ENCODE results near the gene NEBL. TPM values are rescaled to one million over a fixed set of nuclear protein-coding genes. Genes with fewer than 3 reads are reported as not detected.
A peak's percentile ranks its signal among the peaks of the same experiment; 100 is the strongest.

The NEBL gene
- total and polyA plus RNA-seq, 4 donors = 19.4 to 74.7 (median 50.1) TPM

- TF ChIP-seq CTCF (IDR thresholded peaks at IDR 0.05; ENCODE audit: control extremely low read depth, extremely low read depth) = no peak
- Histone ChIP-seq H3K4me3 (no peak overlapping the region), H3K9me3 (ENCODE audit: control insufficient read depth in 4 of 4, insufficient read depth in 3 of 4, low read length in 3 of 4) (peaks cover 0 to 2% (median 0%) of the 10 kb centered on the region in 4 donors), H3K27ac (ENCODE audit: low read depth in 1 of 2, low read length in 1 of 2) (no peak overlapping the region), H3K36me3 (ENCODE audit: control insufficient read depth in 4 of 4, insufficient read depth in 4 of 4, low read length in 4 of 4) (peaks cover 0 to 11% (median 9%) of the 10 kb centered on the region in 4 donors), H3K9ac (ENCODE audit: insufficient read depth in 1 of 2, low read length in 2 of 2) (no peak overlapping the region), H3K27me3 (ENCODE audit: control insufficient read depth in 3 of 3, insufficient read depth in 3 of 3, low read length in 2 of 3) (no peaks in the 10 kb centered on the region), H3K4me1 (ENCODE audit: control insufficient read depth in 5 of 5, insufficient read depth in 5 of 5, low read length in 5 of 5) (peaks cover 0 to 4% (median 0%) of the 10 kb centered on the region in 5 donors)
- ATAC-seq (ENCODE audit: insufficient read depth, low FRiP score) = no peak
- DNase-seq = no peak
- 95 to 96% methylated on average over 2 of the region's 2 CpGs for WGBS, 2 donors
Measured at GRCh38 chr10:20853276-20853675, 43.8 kb downstream of the NEBL start.

GRCh38 chr10:20852303-20852702 is 44.8 kb downstream of the NEBL start:
- TF ChIP-seq CTCF (IDR thresholded peaks at IDR 0.05; ENCODE audit: control extremely low read depth, extremely low read depth) = no peak
- 96% methylated on average over 10 of the region's 10 CpGs for WGBS, 2 donors

GRCh38 chr10:20847512-20847911 is 49.6 kb downstream of the NEBL start:
- ATAC-seq (ENCODE audit: insufficient read depth, low FRiP score) (no peak), DNase-seq (peak in 2 of 3 donors; percentile 34 to 64)
- no peak overlapping the region for H3K27ac ChIP-seq (ENCODE audit: low read depth in 1 of 2, low read length in 1 of 2)
- H3K9ac ChIP-seq (ENCODE audit: insufficient read depth in 1 of 2, low read length in 2 of 2) = no peak overlapping the region
- 79 to 80% methylated on average over 2 of the region's 2 CpGs for WGBS, 2 donors
- H3K36me3 ChIP-seq (ENCODE audit: control insufficient read depth in 4 of 4, insufficient read depth in 4 of 4, low read length in 4 of 4) = peaks cover 0 to 13% (median 5%) of the 10 kb centered on the region in 4 donors
- no peak overlapping the region for H3K4me3 ChIP-seq
- no peak for TF ChIP-seq CTCF (IDR thresholded peaks at IDR 0.05; ENCODE audit: control extremely low read depth, extremely low read depth)
- peaks cover 0 to 2% (median 0%) of the 10 kb centered on the region in 4 donors for H3K9me3 ChIP-seq (ENCODE audit: control insufficient read depth in 4 of 4, insufficient read depth in 3 of 4, low read length in 3 of 4)
- no peaks in the 10 kb centered on the region for H3K27me3 ChIP-seq (ENCODE audit: control insufficient read depth in 3 of 3, insufficient read depth in 3 of 3, low read length in 2 of 3)
- H3K4me1 ChIP-seq (ENCODE audit: control insufficient read depth in 5 of 5, insufficient read depth in 5 of 5, low read length in 5 of 5) = peaks cover 0 to 16% (median 0%) of the 10 kb centered on the region in 5 donors

More at GRCh38 chr10:20852303-20852702, 44.8 kb downstream of the NEBL start:
- H3K4me3 ChIP-seq = no peak overlapping the region
- no peak overlapping the region for H3K9ac ChIP-seq (ENCODE audit: insufficient read depth in 1 of 2, low read length in 2 of 2)
- peaks cover 0 to 6% (median 0%) of the 10 kb centered on the region in 5 donors for H3K4me1 ChIP-seq (ENCODE audit: control insufficient read depth in 5 of 5, insufficient read depth in 5 of 5, low read length in 5 of 5)
- H3K27me3 ChIP-seq (ENCODE audit: control insufficient read depth in 3 of 3, insufficient read depth in 3 of 3, low read length in 2 of 3) = no peaks in the 10 kb centered on the region
- H3K27ac ChIP-seq (ENCODE audit: low read depth in 1 of 2, low read length in 1 of 2) = no peak overlapping the region
- peaks cover 0 to 2% (median 0%) of the 10 kb centered on the region in 4 donors for H3K9me3 ChIP-seq (ENCODE audit: control insufficient read depth in 4 of 4, insufficient read depth in 3 of 4, low read length in 3 of 4)
- peaks cover 0 to 10% (median 6%) of the 10 kb centered on the region in 4 donors for H3K36me3 ChIP-seq (ENCODE audit: control insufficient read depth in 4 of 4, insufficient read depth in 4 of 4, low read length in 4 of 4)
- ATAC-seq (ENCODE audit: insufficient read depth, low FRiP score) (no peak), DNase-seq (no peak)

GRCh38 chr10:20846263-20846662 is 50.8 kb downstream of the NEBL start:
- H3K27ac ChIP-seq (ENCODE audit: low read depth in 1 of 2, low read length in 1 of 2) = no peak overlapping the region
- H3K4me1 ChIP-seq (ENCODE audit: control insufficient read depth in 5 of 5, insufficient read depth in 5 of 5, low read length in 5 of 5) = peaks cover 0 to 16% (median 0%) of the 10 kb centered on the region in 5 donors
- no peak for TF ChIP-seq CTCF (IDR thresholded peaks at IDR 0.05; ENCODE audit: control extremely low read depth, extremely low read depth)
- DNase-seq (no peak), ATAC-seq (ENCODE audit: insufficient read depth, low FRiP score) (no peak)
- no peak overlapping the region for H3K9ac ChIP-seq (ENCODE audit: insufficient read depth in 1 of 2, low read length in 2 of 2)
- H3K9me3 ChIP-seq (ENCODE audit: control insufficient read depth in 4 of 4, insufficient read depth in 3 of 4, low read length in 3 of 4) = peaks cover 0 to 2% (median 0%) of the 10 kb centered on the region in 4 donors
- H3K27me3 ChIP-seq (ENCODE audit: control insufficient read depth in 3 of 3, insufficient read depth in 3 of 3, low read length in 2 of 3) = no peaks in the 10 kb centered on the region
- H3K4me3 ChIP-seq = no peak overlapping the region
- peaks cover 0 to 15% (median 5%) of the 10 kb centered on the region in 4 donors for H3K36me3 ChIP-seq (ENCODE audit: control insufficient read depth in 4 of 4, insufficient read depth in 4 of 4, low read length in 4 of 4)
- 61 to 80% methylated on average over 2 of the region's 2 CpGs for WGBS, 2 donors
